Tibial nerve (tissue), 4 donors: ENCODE measurements around the gene GRP. TPM values are rescaled to one million over a fixed set of nuclear protein-coding genes. Genes with fewer than 3 reads are reported as not detected.

ENCODE experiments used
- DNase-seq, 2 donors: peaks; one replicate each; pipeline ENCODE4 v3.0.0-alpha.2; 2019; ENCODE audit warnings: low spot score in 2 of 2
- H3K27ac ChIP-seq, 4 donors: fragments of 200-600 bp; sonication (generic) in 3 of 4; one replicate each; pipeline ENCODE4 v1.5.1; 2017 to 2019; ENCODE audit warnings: mild to moderate bottlenecking in 1 of 4
- H3K27me3 ChIP-seq, 2 donors: fragments of 200-600 bp; sonication (generic) in 1 of 2; one replicate each; pipeline versions ENCODE4 v1.5.1 to v1.6.0; 2017 to 2019
- H3K36me3 ChIP-seq, 3 donors: fragments of 200-600 bp; sonication (generic); one replicate each; pipeline ENCODE4 v1.5.1; 2018 to 2019
- H3K4me1 ChIP-seq, 4 donors: fragments of 200-600 bp; sonication (generic) in 3 of 4; one replicate each; pipeline ENCODE4 v1.5.1; 2017 to 2019
- H3K4me3 ChIP-seq, 4 donors: fragments of 200-600 bp; sonication (generic) in 3 of 4; one replicate each; pipeline ENCODE4 v1.5.1; 2017 to 2019; ENCODE audit warnings: mild to moderate bottlenecking in 1 of 4, moderate library complexity in 1 of 4
- H3K9me3 ChIP-seq, 4 donors: fragments of 200-600 bp; sonication (generic) in 3 of 4; one replicate each; pipeline ENCODE4 v1.5.1; 2017 to 2019
- EP300 ChIP-seq, 2 donors: sonication (generic); formaldehyde crosslinking; IDR thresholded peaks; one replicate each; pipeline ENCODE4 v1.6.1; 2017; ENCODE audit warnings: antibody characterized with exemption in 2 of 2, mild to moderate bottlenecking in 1 of 2
- POLR2A ChIP-seq, 2 donors: fragments of 450-650 bp; IDR thresholded peaks; one replicate each; pipeline ENCODE4 v1.6.1; 2017; ENCODE audit warnings: antibody characterized with exemption in 2 of 2, mild to moderate bottlenecking in 2 of 2, moderate library complexity in 2 of 2
- WGBS, 2 donors: methylation state at CpG; one replicate each; pipeline ENCODE4 v1.1.5; 2018; 5-methylcytosine and 5-hydroxymethylcytosine counted together
- total RNA-seq, 4 donors: library from RNA; depleted of rRNA; stranded (reverse); fragments of >200 nt; gene quantifications; one replicate each; pipeline ENCODE4 v1.1.0, GENCODE V29; 2016
- TF ChIP-seq, protein P1 (sequence below), 5 experiments: fragments of 200-600 bp in 3 of 5; fragments of 450-650 bp in 2 of 5; sonication (generic) in 3 of 5; IDR thresholded peaks; one replicate each; pipeline ENCODE4 v1.5.1; 2016 to 2019; ENCODE audit warnings: antibody characterized with exemption in 5 of 5, mild to moderate bottlenecking in 3 of 5, moderate library complexity in 2 of 5

The GRP gene
- not detected for total RNA-seq

GRCh38 chr18:59219672-59220163, at the start of gene GRP:
Gene GRP, plus strand, starts transcription at chr18:59220158. Its CDS starts 108 bp downstream, at chr18:59220266.
- 3 to 5% methylated on average over 28 to 29 of the region's 29 CpGs for WGBS, 2 donors
- no peaks in the 10 kb centered on the region for H3K9me3 ChIP-seq
- TF ChIP-seq, protein P1, sequence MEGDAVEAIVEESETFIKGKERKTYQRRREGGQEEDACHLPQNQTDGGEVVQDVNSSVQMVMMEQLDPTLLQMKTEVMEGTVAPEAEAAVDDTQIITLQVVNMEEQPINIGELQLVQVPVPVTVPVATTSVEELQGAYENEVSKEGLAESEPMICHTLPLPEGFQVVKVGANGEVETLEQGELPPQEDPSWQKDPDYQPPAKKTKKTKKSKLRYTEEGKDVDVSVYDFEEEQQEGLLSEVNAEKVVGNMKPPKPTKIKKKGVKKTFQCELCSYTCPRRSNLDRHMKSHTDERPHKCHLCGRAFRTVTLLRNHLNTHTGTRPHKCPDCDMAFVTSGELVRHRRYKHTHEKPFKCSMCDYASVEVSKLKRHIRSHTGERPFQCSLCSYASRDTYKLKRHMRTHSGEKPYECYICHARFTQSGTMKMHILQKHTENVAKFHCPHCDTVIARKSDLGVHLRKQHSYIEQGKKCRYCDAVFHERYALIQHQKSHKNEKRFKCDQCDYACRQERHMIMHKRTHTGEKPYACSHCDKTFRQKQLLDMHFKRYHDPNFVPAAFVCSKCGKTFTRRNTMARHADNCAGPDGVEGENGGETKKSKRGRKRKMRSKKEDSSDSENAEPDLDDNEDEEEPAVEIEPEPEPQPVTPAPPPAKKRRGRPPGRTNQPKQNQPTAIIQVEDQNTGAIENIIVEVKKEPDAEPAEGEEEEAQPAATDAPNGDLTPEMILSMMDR (IDR thresholded peaks at IDR 0.05) = no peak
- TF ChIP-seq POLR2A (IDR thresholded peaks at IDR 0.05) = no peak
- TF ChIP-seq EP300 (IDR thresholded peaks at IDR 0.05) = no peak
- DNase-seq = no peak
- H3K4me3 ChIP-seq = no peak within 1 kb of the TSS
- H3K4me1 ChIP-seq = peaks cover 0 to 17% (median 0%) of the 10 kb centered on the region in 4 donors
- H3K36me3 ChIP-seq = no peaks in the 10 kb centered on the region
- peaks cover 0 to 65% of the 10 kb centered on the region in 2 donors for H3K27me3 ChIP-seq
- no peak within 1 kb of the TSS for H3K27ac ChIP-seq

- WGBS, 2 donors = 82 to 90% methylated on average over 2 of the region's 2 CpGs
- DNase-seq = no peak
- no peak for TF ChIP-seq POLR2A (IDR thresholded peaks at IDR 0.05)
- TF ChIP-seq EP300 (IDR thresholded peaks at IDR 0.05) = no peak
- TF ChIP-seq, protein P1 (IDR thresholded peaks at IDR 0.05) = no peak
- Histone ChIP-seq H3K36me3 (no peaks in the 10 kb centered on the region), H3K9me3 (peaks cover 0 to 27% (median 5%) of the 10 kb centered on the region in 4 donors), H3K4me3 (no peak overlapping the region), H3K27me3 (no peaks in the 10 kb centered on the region), H3K27ac (no peak overlapping the region), H3K4me1 (no peaks in the 10 kb centered on the region)
These were observed 47.2 kb upstream of the GRP start for GRCh38 chr18:59172664-59173249.

GRCh38 chr18:59177485-59177884, 42.5 kb upstream of the GRP start:
- no peaks in the 10 kb centered on the region for H3K4me1 ChIP-seq
- WGBS, 2 donors = 93% methylated on average over 4 of the region's 4 CpGs
- H3K9me3 ChIP-seq = peaks cover 0 to 15% (median 3%) of the 10 kb centered on the region in 4 donors
- H3K36me3 ChIP-seq = no peaks in the 10 kb centered on the region
- no peak overlapping the region for H3K27ac ChIP-seq
- no peak overlapping the region for H3K4me3 ChIP-seq
- no peak for TF ChIP-seq EP300 (IDR thresholded peaks at IDR 0.05)
- TF ChIP-seq, protein P1 (IDR thresholded peaks at IDR 0.05) = no peak
- no peak for TF ChIP-seq POLR2A (IDR thresholded peaks at IDR 0.05)
- no peak for DNase-seq
- no peaks in the 10 kb centered on the region for H3K27me3 ChIP-seq

DNA sequence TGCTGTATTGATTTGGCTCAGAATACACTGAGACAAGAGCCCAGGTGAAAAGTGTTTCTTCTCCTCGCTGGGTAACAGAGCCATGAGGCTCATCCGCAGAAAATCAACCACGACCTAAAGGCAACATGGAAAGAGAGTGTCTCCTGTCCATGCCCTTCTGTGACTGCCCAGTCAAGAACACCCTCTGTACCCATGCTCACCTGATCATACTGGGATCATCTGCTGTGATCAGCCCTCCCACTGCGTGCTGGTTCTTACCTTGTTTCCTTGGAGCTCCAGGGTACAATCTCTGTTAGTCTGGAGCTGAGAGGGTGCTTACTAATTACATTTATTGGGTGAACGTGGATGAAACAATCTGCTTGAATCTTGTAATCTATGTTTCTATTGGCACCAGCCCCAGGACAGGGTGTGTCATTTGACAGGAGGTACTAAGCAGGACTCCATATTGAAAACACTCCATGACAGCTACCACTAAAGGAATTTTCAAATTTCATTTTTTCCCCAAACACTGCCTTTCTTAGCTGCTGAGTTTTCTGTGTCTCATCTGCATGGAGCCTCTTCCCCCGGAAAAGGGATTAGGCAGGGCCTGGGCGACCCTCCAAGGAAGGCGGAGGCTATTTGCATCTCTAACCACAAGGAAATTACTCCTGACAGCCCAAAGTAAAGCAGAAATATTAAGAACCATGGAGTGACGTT, 39.7 kb upstream of the GRP start:
- no peak for TF ChIP-seq POLR2A (IDR thresholded peaks at IDR 0.05)
- no peak for TF ChIP-seq EP300 (IDR thresholded peaks at IDR 0.05)
- TF ChIP-seq, protein P1 (IDR thresholded peaks at IDR 0.05) = no peak
- DNase-seq = no peak
- Histone ChIP-seq H3K36me3 (no peaks in the 10 kb centered on the region), H3K9me3 (no peaks in the 10 kb centered on the region), H3K27ac (no peak overlapping the region), H3K4me3 (no peak overlapping the region), H3K4me1 (no peaks in the 10 kb centered on the region), H3K27me3 (no peaks in the 10 kb centered on the region)
- WGBS, 2 donors = 67% methylated on average over 9 of the region's 9 CpGs

DNA sequence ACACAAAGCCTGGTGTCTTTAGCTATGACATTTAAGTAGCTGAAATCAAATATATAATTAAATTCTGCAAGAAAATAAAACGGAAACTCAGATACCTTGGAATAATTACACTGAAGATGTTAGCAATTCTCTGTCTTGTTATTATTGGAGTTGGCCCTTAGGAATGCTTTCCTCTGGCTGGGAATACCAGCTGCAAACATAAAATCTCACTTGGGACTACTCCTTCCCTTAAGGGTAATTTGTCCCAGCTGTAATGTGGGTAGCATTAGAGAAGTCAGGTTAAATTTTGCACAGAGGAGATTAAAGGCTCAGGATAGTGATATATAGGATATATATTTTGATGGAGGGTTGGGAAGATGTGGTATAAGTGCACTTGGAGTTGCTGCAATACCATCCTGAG, 37.3 kb upstream of the GRP start:
- Histone ChIP-seq H3K27ac (no peak overlapping the region), H3K4me1 (no peaks in the 10 kb centered on the region), H3K36me3 (no peaks in the 10 kb centered on the region), H3K27me3 (no peaks in the 10 kb centered on the region), H3K4me3 (no peak overlapping the region), H3K9me3 (no peaks in the 10 kb centered on the region)
- TF ChIP-seq POLR2A (IDR thresholded peaks at IDR 0.05) (no peak), EP300 (IDR thresholded peaks at IDR 0.05) (no peak)
- TF ChIP-seq, protein P1 (IDR thresholded peaks at IDR 0.05) = no peak
- 59 to 66% methylated on average over 1 of the region's 1 CpG for WGBS, 2 donors
- DNase-seq = no peak
